ENCODE data around the gene SHQ1.

Gene SHQ1

DNA sequence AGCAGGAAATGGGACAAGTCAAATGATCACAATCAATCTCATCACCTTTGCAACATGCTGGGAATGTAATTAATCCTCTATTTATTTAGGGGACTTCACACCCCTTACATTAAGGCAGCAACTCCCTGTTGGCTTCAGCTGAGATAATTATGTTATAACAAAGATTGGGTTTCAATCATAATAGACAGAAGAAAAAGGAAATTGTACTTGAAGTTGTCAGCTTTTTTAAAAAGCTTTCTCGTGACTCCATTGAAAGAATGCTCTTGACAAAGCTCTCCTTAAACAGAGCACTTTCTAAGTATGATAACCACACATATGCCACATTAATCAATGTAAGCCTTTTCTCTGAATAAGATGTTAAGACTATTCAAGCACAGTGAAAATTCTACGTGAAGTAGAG, 65.7 kb downstream of the SHQ1 start (continued):
- TF ChIP-seq, protein P1, sequence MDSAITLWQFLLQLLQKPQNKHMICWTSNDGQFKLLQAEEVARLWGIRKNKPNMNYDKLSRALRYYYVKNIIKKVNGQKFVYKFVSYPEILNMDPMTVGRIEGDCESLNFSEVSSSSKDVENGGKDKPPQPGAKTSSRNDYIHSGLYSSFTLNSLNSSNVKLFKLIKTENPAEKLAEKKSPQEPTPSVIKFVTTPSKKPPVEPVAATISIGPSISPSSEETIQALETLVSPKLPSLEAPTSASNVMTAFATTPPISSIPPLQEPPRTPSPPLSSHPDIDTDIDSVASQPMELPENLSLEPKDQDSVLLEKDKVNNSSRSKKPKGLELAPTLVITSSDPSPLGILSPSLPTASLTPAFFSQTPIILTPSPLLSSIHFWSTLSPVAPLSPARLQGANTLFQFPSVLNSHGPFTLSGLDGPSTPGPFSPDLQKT (IDR thresholded peaks at IDR 0.05; ENCODE audit: borderline replicate concordance, low read depth, low read length) = no peak
- no peak for TF ChIP-seq ZNF510 (tag by site-specific recombination; IDR thresholded peaks at IDR 0.05; ENCODE audit: insufficient replicate concordance)
- TF ChIP-seq ZBTB17 (tag by site-specific recombination; IDR thresholded peaks at IDR 0.05) = peak; percentile 31; the same call in 1 of the 2 replicates
- TF ChIP-seq ZNF280C (tag by site-specific recombination; IDR thresholded peaks at IDR 0.05) = no peak
- TF ChIP-seq, protein P2, sequence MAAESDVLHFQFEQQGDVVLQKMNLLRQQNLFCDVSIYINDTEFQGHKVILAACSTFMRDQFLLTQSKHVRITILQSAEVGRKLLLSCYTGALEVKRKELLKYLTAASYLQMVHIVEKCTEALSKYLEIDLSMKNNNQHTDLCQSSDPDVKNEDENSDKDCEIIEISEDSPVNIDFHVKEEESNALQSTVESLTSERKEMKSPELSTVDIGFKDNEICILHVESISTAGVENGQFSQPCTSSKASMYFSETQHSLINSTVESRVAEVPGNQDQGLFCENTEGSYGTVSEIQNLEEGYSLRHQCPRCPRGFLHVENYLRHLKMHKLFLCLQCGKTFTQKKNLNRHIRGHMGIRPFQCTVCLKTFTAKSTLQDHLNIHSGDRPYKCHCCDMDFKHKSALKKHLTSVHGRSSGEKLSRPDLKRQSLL (tag by site-specific recombination; IDR thresholded peaks at IDR 0.05) = no peak
- no peak for TF ChIP-seq SP3 (tag by site-specific recombination; IDR thresholded peaks at IDR 0.05)
- TF ChIP-seq ZNF404 (tag by site-specific recombination; IDR thresholded peaks at IDR 0.05) = no peak
- TF ChIP-seq ZNF629 (tag by site-specific recombination; IDR thresholded peaks at IDR 0.05) = peak; percentile 55; the same call in 1 of the 2 replicates
- TF ChIP-seq ZNF701 (tag by site-specific recombination; IDR thresholded peaks at IDR 0.05) = no peak
- TF ChIP-seq ZNF560 (tag by site-specific recombination; IDR thresholded peaks at IDR 0.05; ENCODE audit: borderline replicate concordance) = no peak
- TF ChIP-seq ZNF837 (tag by site-specific recombination; IDR thresholded peaks at IDR 0.05) = no peak
- peak; percentile 79 for TF ChIP-seq KLF10 (tag by site-specific recombination; IDR thresholded peaks at IDR 0.05)
- no peak for TF ChIP-seq ZNF518A (tag by site-specific recombination; conservative IDR thresholded peaks at IDR 0.05; ENCODE audit: low read depth)
- TF ChIP-seq ZFP37 (tag by site-specific recombination; IDR thresholded peaks at IDR 0.05) = no peak
- TF ChIP-seq, protein P3, sequence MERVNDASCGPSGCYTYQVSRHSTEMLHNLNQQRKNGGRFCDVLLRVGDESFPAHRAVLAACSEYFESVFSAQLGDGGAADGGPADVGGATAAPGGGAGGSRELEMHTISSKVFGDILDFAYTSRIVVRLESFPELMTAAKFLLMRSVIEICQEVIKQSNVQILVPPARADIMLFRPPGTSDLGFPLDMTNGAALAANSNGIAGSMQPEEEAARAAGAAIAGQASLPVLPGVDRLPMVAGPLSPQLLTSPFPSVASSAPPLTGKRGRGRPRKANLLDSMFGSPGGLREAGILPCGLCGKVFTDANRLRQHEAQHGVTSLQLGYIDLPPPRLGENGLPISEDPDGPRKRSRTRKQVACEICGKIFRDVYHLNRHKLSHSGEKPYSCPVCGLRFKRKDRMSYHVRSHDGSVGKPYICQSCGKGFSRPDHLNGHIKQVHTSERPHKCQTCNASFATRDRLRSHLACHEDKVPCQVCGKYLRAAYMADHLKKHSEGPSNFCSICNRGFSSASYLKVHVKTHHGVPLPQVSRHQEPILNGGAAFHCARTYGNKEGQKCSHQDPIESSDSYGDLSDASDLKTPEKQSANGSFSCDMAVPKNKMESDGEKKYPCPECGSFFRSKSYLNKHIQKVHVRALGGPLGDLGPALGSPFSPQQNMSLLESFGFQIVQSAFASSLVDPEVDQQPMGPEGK (tag by site-specific recombination; IDR thresholded peaks at IDR 0.05) = peak; percentile 54
- no peak for TF ChIP-seq SCRT2 (tag by site-specific recombination; IDR thresholded peaks at IDR 0.05)
- no peak for TF ChIP-seq ZNF610 (tag by site-specific recombination; IDR thresholded peaks at IDR 0.05; ENCODE audit: borderline replicate concordance)
- TF ChIP-seq ZNF16 (tag by site-specific recombination; IDR thresholded peaks at IDR 0.05; ENCODE audit: low read depth) = no peak
- TF ChIP-seq, protein P4, sequence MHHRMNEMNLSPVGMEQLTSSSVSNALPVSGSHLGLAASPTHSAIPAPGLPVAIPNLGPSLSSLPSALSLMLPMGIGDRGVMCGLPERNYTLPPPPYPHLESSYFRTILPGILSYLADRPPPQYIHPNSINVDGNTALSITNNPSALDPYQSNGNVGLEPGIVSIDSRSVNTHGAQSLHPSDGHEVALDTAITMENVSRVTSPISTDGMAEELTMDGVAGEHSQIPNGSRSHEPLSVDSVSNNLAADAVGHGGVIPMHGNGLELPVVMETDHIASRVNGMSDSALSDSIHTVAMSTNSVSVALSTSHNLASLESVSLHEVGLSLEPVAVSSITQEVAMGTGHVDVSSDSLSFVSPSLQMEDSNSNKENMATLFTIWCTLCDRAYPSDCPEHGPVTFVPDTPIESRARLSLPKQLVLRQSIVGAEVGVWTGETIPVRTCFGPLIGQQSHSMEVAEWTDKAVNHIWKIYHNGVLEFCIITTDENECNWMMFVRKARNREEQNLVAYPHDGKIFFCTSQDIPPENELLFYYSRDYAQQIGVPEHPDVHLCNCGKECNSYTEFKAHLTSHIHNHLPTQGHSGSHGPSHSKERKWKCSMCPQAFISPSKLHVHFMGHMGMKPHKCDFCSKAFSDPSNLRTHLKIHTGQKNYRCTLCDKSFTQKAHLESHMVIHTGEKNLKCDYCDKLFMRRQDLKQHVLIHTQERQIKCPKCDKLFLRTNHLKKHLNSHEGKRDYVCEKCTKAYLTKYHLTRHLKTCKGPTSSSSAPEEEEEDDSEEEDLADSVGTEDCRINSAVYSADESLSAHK (tag by site-specific recombination; IDR thresholded peaks at IDR 0.05) = no peak
- no peak for TF ChIP-seq ZNF549 (tag by site-specific recombination; IDR thresholded peaks at IDR 0.05)
- no peak for TF ChIP-seq SETDB1 (IDR thresholded peaks at IDR 0.05; ENCODE audit: insufficient read length, low read length)
- no peak for TF ChIP-seq GLIS2 (tag by site-specific recombination; IDR thresholded peaks at IDR 0.05)
- no peak for TF ChIP-seq ZXDB (tag by site-specific recombination; IDR thresholded peaks at IDR 0.05)
- no peak for TF ChIP-seq ZNF558 (tag by site-specific recombination; IDR thresholded peaks at IDR 0.05)
- no peak for TF ChIP-seq ZNF121 (tag by site-specific recombination; IDR thresholded peaks at IDR 0.05)
- no peak for TF ChIP-seq RBAK (tag by site-specific recombination; IDR thresholded peaks at IDR 0.05)
- TF ChIP-seq ZNF394 (tag by site-specific recombination; IDR thresholded peaks at IDR 0.05; ENCODE audit: borderline replicate concordance) = no peak
- 0 out of 2 replicates have a peak, but pooled peaks have one; percentile 14 for TF ChIP-seq ZBTB8A (tag by site-specific recombination; IDR thresholded peaks at IDR 0.05)

Data from HEK293 (cell line).